SK-N-SH (cell line): ENCODE data around the gene GSK3A. TPM values are rescaled to one million over a fixed set of nuclear protein-coding genes. Genes with fewer than 3 reads are reported as not detected.
A peak's percentile ranks its signal among the peaks of the same experiment; 100 is the strongest.

Experiments
- CTCF ChIA-PET: fragments of 300-600, 350-600 bp; formaldehyde crosslinking; extraction: SDS; loops from one replicate; lab custom pipeline; 2021; lab: Yijun Ruan, JAX
- POLR2A ChIA-PET: fragments of 350-600 bp; sonication (Branson Sonifier 250); formaldehyde crosslinking; extraction: SDS; loops from one replicate; lab custom pipeline; 2020; ENCODE audit warnings: antibody characterized with exemption, inconsistent platforms; lab: Yijun Ruan, JAX
- DNase-seq: peaks from one replicate; pipeline ENCODE4 v3.0.0; 2012
- H2AFZ ChIP-seq: fragments of 200-600 bp; sonication (generic); 2 replicates; pipeline ENCODE4 v1.8.1; 2016; ENCODE audit warnings: antibody characterized with exemption, mild to moderate bottlenecking, low read depth
- H3F3A ChIP-seq: fragments of 200-600 bp; sonication (generic); replicated peaks from 2 replicates; pipeline ENCODE3; 2016; ENCODE audit warnings: antibody characterized with exemption, mild to moderate bottlenecking; ENCODE audit not compliant: insufficient read depth
- H3K27ac ChIP-seq, 2 experiments: fragments of 200-500 bp in 1 of 2; fragments of 200-600 bp in 1 of 2; sonication (Bioruptor generic) in 1 of 2; sonication (generic), shearing (Covaris generic) in 1 of 2; 2 replicates each; pipeline versions ENCODE4 v1.5.1 to v1.6.1; 2014 to 2016; ENCODE audit warnings: low read depth in 2 of 2, inconsistent platforms in 1 of 2, low read length in 1 of 2, mild to moderate bottlenecking in 1 of 2, mixed read lengths in 1 of 2
- H3K27me3 ChIP-seq: fragments of 200-600 bp; sonication (generic), shearing (Covaris generic); 2 replicates; pipeline ENCODE4 v1.6.1; 2016; ENCODE audit warnings: mixed run types; ENCODE audit not compliant: insufficient read depth
- H3K36me3 ChIP-seq, 2 experiments: fragments of 200-500 bp in 1 of 2; fragments of 200-600 bp in 1 of 2; sonication (Bioruptor generic) in 1 of 2; sonication (generic) in 1 of 2; replicated peaks in 1 of 2; 2 replicates each; pipeline versions ENCODE3 to v1.5.1; 2014 to 2016; ENCODE audit warnings: low read length in 1 of 2, mild to moderate bottlenecking in 1 of 2; ENCODE audit not compliant: insufficient read depth in 2 of 2, control insufficient read depth in 1 of 2
- H3K4me1 ChIP-seq, 2 experiments: fragments of 200-500 bp in 1 of 2; fragments of 200-600 bp in 1 of 2; sonication (Bioruptor generic) in 1 of 2; sonication (generic), shearing (Covaris generic) in 1 of 2; 2 replicates each; pipeline versions ENCODE4 v1.5.1 to v1.6.1; 2014 to 2016; ENCODE audit warnings: low read depth in 1 of 2, low read length in 1 of 2, mixed run types in 1 of 2; ENCODE audit not compliant: insufficient read depth in 2 of 2, control insufficient read depth in 1 of 2
- H3K4me2 ChIP-seq: fragments of 200-600 bp; sonication (generic), shearing (Covaris generic); 2 replicates; pipeline ENCODE4 v1.6.1; 2017; ENCODE audit warnings: mixed run types
- H3K4me3 ChIP-seq, 2 experiments: fragments of 200-500 bp in 1 of 2; fragments of 200-600 bp in 1 of 2; sonication (Bioruptor generic) in 1 of 2; sonication (generic), shearing (Covaris generic) in 1 of 2; 2 replicates each; pipeline versions ENCODE4 v1.5.1 to v1.8.1; 2014 to 2016; ENCODE audit warnings: low read depth in 2 of 2, inconsistent platforms in 1 of 2, low read length in 1 of 2, mild to moderate bottlenecking in 1 of 2, mixed read lengths in 1 of 2, moderate library complexity in 1 of 2
- H3K79me2 ChIP-seq: fragments of 200-600 bp; sonication (generic); 2 replicates; pipeline ENCODE4 v1.8.1; 2017; ENCODE audit warnings: mild to moderate bottlenecking; ENCODE audit not compliant: insufficient read depth
- H3K9ac ChIP-seq: fragments of 200-600 bp; sonication (generic); 2 replicates; pipeline ENCODE4 v1.6.1; 2017; ENCODE audit warnings: mixed run types
- H3K9me2 ChIP-seq: fragments of 200-600 bp; sonication (generic); 2 replicates; pipeline ENCODE4 v1.6.1; 2017; ENCODE audit warnings: mixed run types
- H3K9me3 ChIP-seq: fragments of 200-600 bp; sonication (generic); 2 replicates; pipeline ENCODE4 v1.6.1; 2017; ENCODE audit warnings: mixed run types, mild to moderate bottlenecking, moderate library complexity
- H4K20me1 ChIP-seq: fragments of 200-600 bp; sonication (generic); 2 replicates; pipeline ENCODE4 v1.6.1; 2017; ENCODE audit warnings: mild to moderate bottlenecking, mixed run types; ENCODE audit not compliant: insufficient read depth
- CHD2 ChIP-seq: fragments of 150-350 bp; IDR thresholded peaks from 2 replicates; pipeline ENCODE4 v1.6.1; 2018; ENCODE audit warnings: low read length; ENCODE audit not compliant: partially characterized antibody
- CTCF ChIP-seq: fragments of 200-600 bp; sonication (generic); IDR thresholded peaks from 2 replicates; pipeline ENCODE4 v1.6.1; 2017; ENCODE audit warnings: antibody characterized with exemption, mild to moderate bottlenecking, moderate library complexity
- ELF1 ChIP-seq: IDR thresholded peaks from 2 replicates; pipeline ENCODE4 v1.4.0; 2012
- FOXJ3 ChIP-seq: sonication (generic); formaldehyde crosslinking; IDR thresholded peaks from 2 replicates; pipeline ENCODE4 v1.5.1; 2020; ENCODE audit warnings: mild to moderate bottlenecking, missing genetic modification reagents
- GABPA ChIP-seq: IDR thresholded peaks from 2 replicates; pipeline ENCODE4 v1.4.0; 2012; ENCODE audit warnings: low read depth, mild to moderate bottlenecking
- IRF3 ChIP-seq: fragments of 150-350 bp; IDR thresholded peaks from 2 replicates; pipeline ENCODE4 v1.6.1; 2016; ENCODE audit warnings: mild to moderate bottlenecking, low read depth, low read length
- JUND ChIP-seq: IDR thresholded peaks from 2 replicates; pipeline ENCODE4 v1.4.0; 2012
- MAX ChIP-seq: IDR thresholded peaks from 2 replicates; pipeline ENCODE4 v1.4.0; 2012; ENCODE audit warnings: low read depth
- MXI1 ChIP-seq: IDR thresholded peaks from 2 replicates; pipeline ENCODE4 v1.6.1; 2012; ENCODE audit warnings: mild to moderate bottlenecking, low read depth, low read length, improper control_type of control experiment
- PBX3 ChIP-seq: IDR thresholded peaks from 2 replicates; pipeline ENCODE4; 2012
- RCOR1 ChIP-seq: fragments of 150-350 bp; IDR thresholded peaks from 2 replicates; pipeline ENCODE4 v1.6.1; 2017; ENCODE audit warnings: antibody characterized with exemption, low read length
- REST ChIP-seq: IDR thresholded peaks from 2 replicates; pipeline ENCODE4 v1.6.1; 2012; ENCODE audit warnings: mild to moderate bottlenecking, low read depth, low read length, moderate library complexity
- RFX5 ChIP-seq: IDR thresholded peaks from 2 replicates; pipeline ENCODE4 v1.6.1; 2012; ENCODE audit warnings: mild to moderate bottlenecking, improper control_type of control experiment, low read length
- SMC3 ChIP-seq: IDR thresholded peaks from 2 replicates; pipeline ENCODE4 v1.6.1; 2012; ENCODE audit warnings: low read depth, low read length, improper control_type of control experiment
- TEAD4 ChIP-seq: IDR thresholded peaks from 2 replicates; pipeline ENCODE4 v1.4.0; 2012; ENCODE audit warnings: mild to moderate bottlenecking, borderline replicate concordance; ENCODE audit not compliant: insufficient read depth
- USF1 ChIP-seq: IDR thresholded peaks from 2 replicates; pipeline ENCODE4 v1.4.0; 2012; ENCODE audit warnings: low read depth, borderline replicate concordance
- YY1 ChIP-seq: IDR thresholded peaks from 2 replicates; pipeline ENCODE4 v1.4.0; 2012; ENCODE audit warnings: low read depth, mild to moderate bottlenecking
- WGBS: methylation state at CpG from one replicate; pipeline ENCODE4 v1.1.6; 2017; ENCODE audit warnings: low lambda C conversion rate; 5-methylcytosine and 5-hydroxymethylcytosine counted together
- polyA plus RNA-seq, 3 experiments: library from polyadenylated mRNA; depleted of rRNA; stranded (reverse); fragments of >200 nt; gene quantifications; 2 replicates each; pipeline ENCODE4 v1.2.3, GENCODE V29; 2012

Gene GSK3A
- polyA plus RNA-seq, 1 of the 3 experiments (the other 2 are of a cell fraction): 42.1 TPM

- Histone ChIP-seq H3K27me3 (no peaks in the 10 kb centered on the region), H3K4me1 (peaks cover 13 to 29% of the 10 kb centered on the region in 2 experiments; a peak in 3 of 4 replicates), H3K9me2 (no peaks in the 10 kb centered on the region), H3K79me2 (peaks cover 45% of the 10 kb centered on the region), H3K36me3 (peaks cover 0 to 22% of the 10 kb centered on the region in 2 experiments), H4K20me1 (no peaks in the 10 kb centered on the region), H3K4me2 (peak within 1 kb of the TSS; percentile 90), H3K4me3 (peak within 1 kb of the TSS; percentile 74 to 88), H3K9me3 (no peaks in the 10 kb centered on the region), H3F3A (peaks cover 8% of the 10 kb centered on the region), H2AFZ (0 out of 2 replicates have a peak within 1 kb of the TSS, but pooled peaks have one; percentile 80), H3K9ac (peak within 1 kb of the TSS; percentile 99), H3K27ac (peak within 1 kb of the TSS; percentile 98 to 99)
- ChIA-PET CTCF (interaction anchor here (1.1 to 2.2 kb wide), 3 partner anchors 10 to 28 kb away, joined by 3 to 24 read pairs (median 6); no protein-coding TSS in a partner anchor), POLR2A (interaction anchor here (1.4 to 2.3 kb wide), 2 partner anchors 10 to 13 kb away, joined by 6 to 8 read pairs; partner anchors contain the start of gene ERF)
- peak; percentile 67 for TF ChIP-seq ELF1
- TF ChIP-seq FOXJ3 (CRISPR knock-in tag): no peak
- TF ChIP-seq TEAD4: no peak
- peak; percentile 97 for TF ChIP-seq CHD2
- TF ChIP-seq YY1: peak; percentile 84
- TF ChIP-seq RFX5: peak; percentile 68; the same call in 1 of the 2 replicates
- peak; percentile 94 for TF ChIP-seq IRF3
- no peak for TF ChIP-seq USF1
- TF ChIP-seq PBX3: peak; percentile 100
- peak; percentile 87 for TF ChIP-seq GABPA
- TF ChIP-seq MAX: no peak
- DNase-seq: peak; percentile 94
- under 1% methylated on average over 40 of the region's 52 CpGs for WGBS
Observed at GRCh38 chr19:42268704-42269477, 26.5 kb upstream of the GSK3A start, which contains the start of gene CIC. CIC (plus strand) TSS chr19:42269252; CDS start chr19:42271784, 2,532 bp downstream.

GRCh38 chr19:42268142-42268703 is 25.8 kb upstream of the GSK3A start:
- POLR2A ChIA-PET: no interaction called here
- peaks cover 13 to 29% of the 10 kb centered on the region in 2 experiments; a peak in 3 of 4 replicates for H3K4me1 ChIP-seq
- WGBS: under 1% methylated on average over 25 of the region's 46 CpGs
- peak overlapping the region; percentile 99 for H3K9ac ChIP-seq
- no peaks in the 10 kb centered on the region for H3K9me2 ChIP-seq
- no peaks in the 10 kb centered on the region for H4K20me1 ChIP-seq
- H3F3A ChIP-seq: peaks cover 8% of the 10 kb centered on the region
- CTCF ChIA-PET: no interaction called here
- H3K79me2 ChIP-seq: peaks cover 39% of the 10 kb centered on the region
- H3K27me3 ChIP-seq: no peaks in the 10 kb centered on the region
- no peaks in the 10 kb centered on the region for H3K9me3 ChIP-seq
- H3K4me2 ChIP-seq: peak overlapping the region; percentile 84
- peaks cover 0 to 15% of the 10 kb centered on the region in 2 experiments for H3K36me3 ChIP-seq
- H3K27ac ChIP-seq: peak overlapping the region; percentile 98 to 99
- peak overlapping the region; percentile 80 for H2AFZ ChIP-seq
- peak; percentile 89 for DNase-seq
- peak overlapping the region; percentile 74 to 88 for H3K4me3 ChIP-seq
- no peak for TF ChIP-seq CTCF
- TF ChIP-seq REST: 0 out of 2 replicates have a peak, but pooled peaks have one; percentile 10
- peak; percentile 75 for TF ChIP-seq MXI1
- TF ChIP-seq SMC3: peak; percentile 17; the same call in 1 of the 2 replicates
- TF ChIP-seq RCOR1: peak; percentile 44; the same call in 1 of the 2 replicates
- peak; percentile 33; the same call in 1 of the 2 replicates for TF ChIP-seq JUND
